HepG2 (cell line): ENCODE measurements around the gene RPS6KL1. TPM values are rescaled to one million over a fixed set of nuclear protein-coding genes. Genes with fewer than 3 reads are reported as not detected.

Experiments used
- ASH2L ChIP-seq: fragments of 300-600, 200-600 bp; sonication (generic); IDR thresholded peaks from 2 replicates; pipeline ENCODE4 v1.7.0; 2017; ENCODE audit warnings: low read depth, mild to moderate bottlenecking, moderate library complexity, mixed read lengths, low read length; ENCODE audit not compliant: insufficient read length
- EED ChIP-seq: sonication (generic); formaldehyde crosslinking; IDR thresholded peaks from 2 replicates; pipeline ENCODE4 v1.5.0; 2020; ENCODE audit warnings: mild to moderate bottlenecking, missing genetic modification reagents
- ELF4 ChIP-seq: sonication (generic); formaldehyde crosslinking; IDR thresholded peaks from 2 replicates; pipeline ENCODE4 v1.5.0; 2020; ENCODE audit warnings: missing genetic modification reagents, mild to moderate bottlenecking, moderate library complexity, borderline replicate concordance
- GATAD1 ChIP-seq: IDR thresholded peaks from 2 replicates; pipeline ENCODE4 v1.6.1; 2016; ENCODE audit warnings: missing genetic modification reagents, missing compliant biosample characterization
- GPN1 ChIP-seq: sonication (generic); formaldehyde crosslinking; IDR thresholded peaks from 2 replicates; pipeline ENCODE4 v1.5.1; 2020; ENCODE audit warnings: missing genetic modification reagents, borderline replicate concordance
- HNF4A ChIP-seq: sonication (generic); formaldehyde crosslinking; IDR thresholded peaks from 2 replicates; pipeline ENCODE4 v1.4.0; 2020; ENCODE audit warnings: missing genetic modification reagents
- MATR3 ChIP-seq: sonication (generic); formaldehyde crosslinking; IDR thresholded peaks from 2 replicates; pipeline ENCODE4 v1.4.0; 2020; ENCODE audit warnings: missing genetic modification reagents
- MAX ChIP-seq: IDR thresholded peaks from 2 replicates; pipeline ENCODE4 v1.6.1; 2012; ENCODE audit warnings: inconsistent platforms
- MIER3 ChIP-seq: IDR thresholded peaks from 2 replicates; pipeline ENCODE4 v1.6.1; 2016; ENCODE audit warnings: missing compliant biosample characterization, borderline replicate concordance
- NFIB ChIP-seq: sonication (generic); formaldehyde crosslinking; IDR thresholded peaks from 2 replicates; pipeline ENCODE4 v1.9.0; 2021; ENCODE audit warnings: missing genetic modification reagents, mild to moderate bottlenecking, borderline replicate concordance
- PBX2 ChIP-seq: IDR thresholded peaks from 2 replicates; pipeline ENCODE4 v1.6.1; 2016; ENCODE audit warnings: control low read depth
- PCBP1 ChIP-seq: fragments of 200-400 bp; formaldehyde crosslinking; IDR thresholded peaks from 2 replicates; pipeline ENCODE4 v1.6.1; 2017; ENCODE audit warnings: mild to moderate bottlenecking, low read depth, low read length, borderline replicate concordance
- PHF8 ChIP-seq: sonication (generic); formaldehyde crosslinking; IDR thresholded peaks from 2 replicates; pipeline ENCODE4 v1.5.0; 2020; ENCODE audit warnings: missing genetic modification reagents
- PRDM4 ChIP-seq: sonication (generic); formaldehyde crosslinking; IDR thresholded peaks from 2 replicates; pipeline ENCODE4 v1.9.0; 2021; ENCODE audit warnings: missing genetic modification reagents, borderline replicate concordance
- SATB2 ChIP-seq: sonication (generic); formaldehyde crosslinking; IDR thresholded peaks from 2 replicates; pipeline ENCODE4 v1.5.0; 2020; ENCODE audit warnings: missing genetic modification reagents
- SCMH1 ChIP-seq: sonication (generic); formaldehyde crosslinking; IDR thresholded peaks from 2 replicates; pipeline ENCODE4 v1.9.0; 2021; ENCODE audit warnings: missing genetic modification reagents, mild to moderate bottlenecking, borderline replicate concordance
- SETDB1 ChIP-seq: sonication (generic); formaldehyde crosslinking; IDR thresholded peaks from 2 replicates; pipeline ENCODE4 v1.5.1; 2020; ENCODE audit warnings: missing genetic modification reagents, mild to moderate bottlenecking, borderline replicate concordance
- SMAD3 ChIP-seq: sonication (generic); formaldehyde crosslinking; IDR thresholded peaks from 2 replicates; pipeline ENCODE4 v1.4.0; 2020; ENCODE audit warnings: missing genetic modification reagents
- SNAI1 ChIP-seq: sonication (generic); formaldehyde crosslinking; IDR thresholded peaks from 2 replicates; pipeline ENCODE4 v1.5.0; 2020; ENCODE audit warnings: mild to moderate bottlenecking, missing genetic modification reagents, borderline replicate concordance
- SNAPC2 ChIP-seq: sonication (generic); formaldehyde crosslinking; IDR thresholded peaks from 2 replicates; pipeline ENCODE4 v1.8.1; 2022; ENCODE audit warnings: mild to moderate bottlenecking, missing genetic modification reagents
- TCF7 ChIP-seq: sonication (generic); IDR thresholded peaks from 2 replicates; pipeline ENCODE4 v1.6.1; 2016; ENCODE audit warnings: antibody characterized with exemption, low read depth
- XBP1 ChIP-seq: sonication (generic); formaldehyde crosslinking; IDR thresholded peaks from 2 replicates; pipeline ENCODE4 v1.5.0; 2020; ENCODE audit warnings: missing genetic modification reagents
- YEATS2 ChIP-seq: sonication (generic); formaldehyde crosslinking; IDR thresholded peaks from 2 replicates; pipeline ENCODE4 v1.4.0; 2020; ENCODE audit warnings: missing genetic modification reagents, borderline replicate concordance
- ZC3H4 ChIP-seq: sonication (generic); formaldehyde crosslinking; IDR thresholded peaks from 2 replicates; pipeline ENCODE4 v1.4.0; 2020; ENCODE audit warnings: missing genetic modification reagents, borderline replicate concordance
- ZKSCAN5 ChIP-seq: sonication (generic); formaldehyde crosslinking; IDR thresholded peaks from 2 replicates; pipeline ENCODE4 v1.5.1; 2020; ENCODE audit warnings: mild to moderate bottlenecking, missing genetic modification reagents
- ZNF432 ChIP-seq: sonication (generic); formaldehyde crosslinking; IDR thresholded peaks from 2 replicates; pipeline ENCODE4 v1.5.0; 2020; ENCODE audit warnings: missing genetic modification reagents, mild to moderate bottlenecking, borderline replicate concordance
- ZNF446 ChIP-seq: sonication (generic); formaldehyde crosslinking; IDR thresholded peaks from 2 replicates; pipeline ENCODE4 v1.5.0; 2020; ENCODE audit warnings: mild to moderate bottlenecking, missing genetic modification reagents
- ZNF510 ChIP-seq: sonication (generic); formaldehyde crosslinking; IDR thresholded peaks from 2 replicates; pipeline ENCODE4 v1.4.0; 2020; ENCODE audit warnings: low read depth, mild to moderate bottlenecking, missing genetic modification reagents
- ZNF549 ChIP-seq: sonication (generic); formaldehyde crosslinking; IDR thresholded peaks from 2 replicates; pipeline ENCODE4 v1.5.0; 2020; ENCODE audit warnings: missing genetic modification reagents
- ZNF724P ChIP-seq: sonication (generic); formaldehyde crosslinking; IDR thresholded peaks from 2 replicates; pipeline ENCODE4 v1.8.0; 2022; ENCODE audit warnings: missing genetic modification reagents, borderline replicate concordance
- ZNF891 ChIP-seq: sonication (generic); formaldehyde crosslinking; IDR thresholded peaks from 2 replicates; pipeline ENCODE4 v1.5.0; 2020; ENCODE audit warnings: mild to moderate bottlenecking, missing genetic modification reagents
- polyA plus RNA-seq, 8 experiments: library from polyadenylated mRNA; depleted of rRNA in 3 of 8; stranded (reverse) in 7 of 8; unstranded in 1 of 8; fragments of >200 nt; fragmentation: Illumina TruSeq in 4 of 8; extraction: Trizol in 4 of 8; gene quantifications; 2 replicates each; pipeline versions ENCODE4 v1.2.1 to v1.2.3, GENCODE V29; 2011 to 2016; ENCODE audit warnings: low read depth in 4 of 8, missing spikeins in 1 of 8, mixed read lengths in 1 of 8; ENCODE audit not compliant: insufficient read depth in 1 of 8
- total RNA-seq, 5 experiments: library from RNA; depleted of rRNA; stranded (reverse); fragments of >200 nt; fragmentation: Illumina TruSeq; extraction: Trizol; gene quantifications; 2 replicates each; pipeline ENCODE4 v1.2.3, GENCODE V29; 2016; ENCODE audit warnings: low read depth in 1 of 5

RPS6KL1 gene
- total and polyA plus RNA-seq, 2 of the 13 experiments (the other 11 are each of a cell fraction or from before 2014, with no cell fraction given), result 6.5 to 11.5 TPM

- no peak for TF ChIP-seq XBP1
- peak; percentile 79; the same call in 1 of the 2 replicates for TF ChIP-seq ZNF891 (CRISPR knock-in tag)
- TF ChIP-seq GPN1, result no peak
- TF ChIP-seq PBX2 (CRISPR knock-in tag), result no peak
- no peak for TF ChIP-seq SCMH1 (CRISPR knock-in tag)
- peak; percentile 99 for TF ChIP-seq MAX
- TF ChIP-seq ZNF446, result no peak
- peak; percentile 48; the same call in 1 of the 2 replicates for TF ChIP-seq GATAD1 (CRISPR knock-in tag)
- TF ChIP-seq ZNF549 (CRISPR knock-in tag), result no peak
- TF ChIP-seq SMAD3 (CRISPR knock-in tag), result peak; percentile 86; the same call in 1 of the 2 replicates
- TF ChIP-seq ZKSCAN5 (CRISPR knock-in tag), result no peak
- TF ChIP-seq ZNF432 (CRISPR knock-in tag), result no peak
- peak; percentile 83 for TF ChIP-seq YEATS2 (CRISPR knock-in tag)
- no peak for TF ChIP-seq ZC3H4 (CRISPR knock-in tag)
- peak; percentile 75; the same call in 1 of the 2 replicates for TF ChIP-seq ZNF510 (CRISPR knock-in tag)
- TF ChIP-seq MATR3 (CRISPR knock-in tag), result no peak
- no peak for TF ChIP-seq PRDM4
- peak; percentile 61; the same call in 1 of the 2 replicates for TF ChIP-seq MIER3 (CRISPR knock-in tag)
- 0 out of 2 replicates have a peak, but pooled peaks have one; percentile 52 for TF ChIP-seq SNAPC2 (CRISPR knock-in tag)
- TF ChIP-seq PCBP1, result no peak
- TF ChIP-seq EED, result no peak
- TF ChIP-seq SATB2 (CRISPR knock-in tag), result no peak
- no peak for TF ChIP-seq SETDB1 (CRISPR knock-in tag)
- TF ChIP-seq HNF4A (CRISPR knock-in tag), result peak; percentile 98
- no peak for TF ChIP-seq TCF7
- TF ChIP-seq SNAI1 (CRISPR knock-in tag), result no peak
- TF ChIP-seq ELF4, result no peak
- no peak for TF ChIP-seq NFIB (CRISPR knock-in tag)
- peak; percentile 36; the same call in 1 of the 2 replicates for TF ChIP-seq PHF8 (CRISPR knock-in tag)
- peak; percentile 62 for TF ChIP-seq ASH2L
- peak; percentile 90; the same call in 1 of the 2 replicates for TF ChIP-seq ZNF724P (CRISPR knock-in tag)
Observed at GRCh38 chr14:74898694-74899093, 24.4 kb downstream of the RPS6KL1 start (continued).
